HUES48 (cell line): ENCODE data around the gene UBE2D1.

Experiments
- H3K27ac ChIP-seq: one replicate; pipeline ENCODE4 v1.7.0; 2013; ENCODE audit warnings: low read depth, low read length, inconsistent platforms
- H3K27me3 ChIP-seq: 2 replicates; pipeline ENCODE4 v1.6.1; 2013; ENCODE audit warnings: mild to moderate bottlenecking, low read length; ENCODE audit not compliant: control insufficient read depth, insufficient read depth
- H3K36me3 ChIP-seq: 2 replicates; pipeline ENCODE4 v1.6.1; 2013; ENCODE audit warnings: low read length; ENCODE audit not compliant: control insufficient read depth, insufficient read depth
- H3K4me1 ChIP-seq: 2 replicates; pipeline ENCODE4 v1.6.1; 2013; ENCODE audit warnings: mild to moderate bottlenecking, low read length; ENCODE audit not compliant: control insufficient read depth, insufficient read depth
- H3K4me3 ChIP-seq: 2 replicates; pipeline ENCODE4 v1.5.1; 2013; ENCODE audit warnings: mild to moderate bottlenecking, low read depth, low read length
- H3K9ac ChIP-seq: 2 replicates; pipeline ENCODE4 v1.6.1; 2013; ENCODE audit warnings: mild to moderate bottlenecking, low read depth, low read length, moderate library complexity
- H3K9me3 ChIP-seq: 2 replicates; pipeline ENCODE4 v1.6.1; 2013; ENCODE audit warnings: low read length; ENCODE audit not compliant: control insufficient read depth, insufficient read depth

UBE2D1 gene

GRCh38 chr10:58358947-58359346 lies 24.1 kb downstream of the UBE2D1 start:
- Histone ChIP-seq H3K27me3 (no peaks in the 10 kb centered on the region), H3K27ac (no peak overlapping the region), H3K4me1 (peaks cover 8% of the 10 kb centered on the region)

GRCh38 chr10:58359541-58359940 lies 24.7 kb downstream of the UBE2D1 start:
- H3K36me3 ChIP-seq = peaks cover 11% of the 10 kb centered on the region
- H3K27me3 ChIP-seq = no peaks in the 10 kb centered on the region
- H3K4me1 ChIP-seq = peaks cover 8% of the 10 kb centered on the region
- no peak overlapping the region for H3K27ac ChIP-seq
- H3K4me3 ChIP-seq = no peak overlapping the region
- no peak overlapping the region for H3K9ac ChIP-seq
- no peaks in the 10 kb centered on the region for H3K9me3 ChIP-seq

More at GRCh38 chr10:58358947-58359346, 24.1 kb downstream of the UBE2D1 start:
- Histone ChIP-seq H3K9ac (no peak overlapping the region), H3K36me3 (peaks cover 8% of the 10 kb centered on the region), H3K4me3 (no peak overlapping the region), H3K9me3 (no peaks in the 10 kb centered on the region)

DNA sequence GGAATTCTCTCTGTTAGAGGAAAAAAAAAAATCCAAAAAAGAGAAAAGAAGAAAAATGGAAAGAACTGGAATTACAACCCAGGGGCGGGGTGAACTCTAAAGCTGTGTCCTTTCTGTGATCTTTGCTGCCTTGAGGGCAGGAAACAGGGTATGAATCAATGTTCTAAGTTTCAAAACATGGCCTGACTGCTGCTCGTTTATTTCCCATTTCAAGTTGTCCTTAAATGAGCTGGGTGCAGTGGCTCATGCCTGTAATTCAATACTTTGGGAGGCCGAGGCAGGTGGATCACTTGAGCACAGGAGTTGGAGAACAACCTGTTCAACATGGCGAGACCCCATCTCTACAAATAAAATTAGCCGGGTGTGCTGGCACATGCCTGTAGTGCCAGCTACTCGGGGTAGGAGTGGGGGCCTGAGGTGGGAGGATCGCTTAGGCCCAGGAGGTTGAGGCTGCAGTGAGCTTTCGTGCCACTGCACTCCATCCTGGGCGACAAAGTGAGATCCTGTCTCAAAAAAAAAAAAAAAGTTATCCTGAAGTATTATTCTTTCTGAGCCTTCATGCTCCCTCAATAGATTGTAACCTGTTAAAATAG lies 25.7 kb downstream of the UBE2D1 start:
- Histone ChIP-seq H3K27me3 (no peaks in the 10 kb centered on the region), H3K4me1 (peaks cover 8% of the 10 kb centered on the region), H3K36me3 (peaks cover 17% of the 10 kb centered on the region), H3K9ac (no peak overlapping the region), H3K4me3 (no peak overlapping the region), H3K27ac (no peak overlapping the region), H3K9me3 (no peaks in the 10 kb centered on the region)

DNA sequence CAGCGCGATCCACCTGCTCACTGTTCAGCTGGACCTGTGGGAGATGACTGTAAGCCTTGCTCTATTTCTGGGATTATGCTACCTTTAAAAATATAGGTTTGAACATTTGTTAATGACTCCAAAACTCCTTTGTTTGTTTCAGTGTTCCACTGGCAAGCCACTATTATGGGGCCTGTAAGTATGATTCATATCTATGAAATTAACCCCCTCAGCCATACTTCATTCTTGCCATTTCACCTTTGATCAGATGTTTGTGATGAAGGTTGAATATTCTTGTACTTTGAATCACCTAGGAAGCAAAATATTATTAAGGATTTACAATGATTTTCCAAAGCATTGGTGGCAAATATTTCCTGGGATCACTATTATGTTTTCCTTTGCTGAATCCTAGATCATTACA lies 26.5 kb downstream of the UBE2D1 start:
- H3K9ac ChIP-seq = no peak overlapping the region
- peaks cover 17% of the 10 kb centered on the region for H3K36me3 ChIP-seq
- no peak overlapping the region for H3K4me3 ChIP-seq
- no peaks in the 10 kb centered on the region for H3K27me3 ChIP-seq
- H3K27ac ChIP-seq = no peak overlapping the region
- H3K4me1 ChIP-seq = peaks cover 8% of the 10 kb centered on the region
- H3K9me3 ChIP-seq = no peaks in the 10 kb centered on the region

GRCh38 chr10:58362027-58362789 lies 27.4 kb downstream of the UBE2D1 start:
- no peaks in the 10 kb centered on the region for H3K27me3 ChIP-seq
- H3K27ac ChIP-seq = no peak overlapping the region

GRCh38 chr10:58367069-58367468 lies 32.3 kb downstream of the UBE2D1 start:
- no peaks in the 10 kb centered on the region for H3K27me3 ChIP-seq
- H3K9me3 ChIP-seq = no peaks in the 10 kb centered on the region
- H3K4me3 ChIP-seq = no peak overlapping the region
- no peak overlapping the region for H3K9ac ChIP-seq
- no peak overlapping the region for H3K27ac ChIP-seq
- H3K4me1 ChIP-seq = no peaks in the 10 kb centered on the region
- H3K36me3 ChIP-seq = peaks cover 10% of the 10 kb centered on the region

More at GRCh38 chr10:58362027-58362789, 27.4 kb downstream of the UBE2D1 start:
- Histone ChIP-seq H3K36me3 (peaks cover 17% of the 10 kb centered on the region), H3K4me3 (no peak overlapping the region), H3K9me3 (no peaks in the 10 kb centered on the region), H3K4me1 (peaks cover 8% of the 10 kb centered on the region), H3K9ac (no peak overlapping the region)

DNA sequence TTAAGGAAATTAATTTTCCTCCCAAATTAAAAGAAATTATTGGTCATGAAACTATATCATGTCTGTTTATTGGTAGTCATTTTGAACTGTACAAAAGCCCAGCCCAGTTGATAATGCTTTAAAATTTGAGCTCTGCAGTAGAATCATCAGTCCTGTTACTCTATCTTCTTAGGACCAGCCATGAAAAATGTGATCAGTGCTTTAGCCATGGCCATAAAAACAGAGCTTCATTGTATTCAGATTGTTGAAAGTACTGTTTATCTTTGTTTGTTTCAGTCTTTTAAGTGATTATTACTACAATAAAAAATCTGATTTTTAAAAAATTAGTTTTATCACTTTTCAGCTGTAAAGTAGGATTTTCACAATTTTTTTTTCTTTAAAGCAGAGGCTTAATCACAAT lies 36.7 kb downstream of the UBE2D1 start:
- no peaks in the 10 kb centered on the region for H3K4me1 ChIP-seq
- no peaks in the 10 kb centered on the region for H3K27me3 ChIP-seq
- no peak overlapping the region for H3K9ac ChIP-seq
- no peaks in the 10 kb centered on the region for H3K36me3 ChIP-seq
- no peak overlapping the region for H3K27ac ChIP-seq
- no peaks in the 10 kb centered on the region for H3K9me3 ChIP-seq
- H3K4me3 ChIP-seq = no peak overlapping the region

DNA sequence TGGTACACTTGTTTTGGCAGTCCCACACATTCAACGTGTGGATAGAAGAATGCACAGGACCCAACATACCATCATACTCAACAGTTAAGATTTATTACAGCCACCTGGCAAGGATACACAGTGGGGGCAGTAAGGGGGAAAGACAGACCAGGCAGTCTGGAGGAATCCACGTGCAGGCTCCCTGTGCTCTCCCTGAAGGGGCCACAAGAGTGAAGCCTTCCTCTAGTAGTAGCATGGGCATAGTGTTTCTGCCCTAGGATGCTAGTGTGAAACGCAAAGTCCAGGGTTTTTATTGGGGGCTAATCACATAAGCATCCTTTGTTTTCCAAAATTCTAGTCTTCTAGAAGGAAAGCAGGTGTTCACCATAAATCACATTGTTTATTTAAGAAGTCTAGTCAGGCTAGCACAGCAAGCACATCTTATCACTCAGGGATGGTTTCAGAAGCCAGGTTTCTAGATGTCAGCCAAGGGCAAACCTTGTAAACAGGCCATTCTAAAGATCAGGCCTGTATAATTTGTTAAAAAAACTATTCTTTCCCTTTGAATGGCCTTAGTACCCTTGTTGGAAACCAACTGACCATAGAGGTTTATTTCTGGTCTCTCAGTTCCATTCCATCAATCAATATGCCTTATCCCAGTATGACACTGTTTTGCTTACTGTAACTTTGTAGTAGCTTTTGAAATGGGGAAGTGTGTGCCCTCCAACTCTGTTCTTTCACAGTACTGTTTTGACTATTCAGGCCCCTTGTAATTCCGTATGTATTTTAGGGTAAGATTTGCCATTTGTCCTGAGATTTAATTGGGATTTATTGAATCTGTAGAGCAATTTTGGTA lies 38.0 kb downstream of the UBE2D1 start:
- Histone ChIP-seq H3K4me3 (no peak overlapping the region), H3K27ac (no peak overlapping the region), H3K36me3 (no peaks in the 10 kb centered on the region), H3K4me1 (no peaks in the 10 kb centered on the region), H3K9ac (no peak overlapping the region), H3K27me3 (no peaks in the 10 kb centered on the region), H3K9me3 (no peaks in the 10 kb centered on the region)

GRCh38 chr10:58373442-58373827 lies 38.6 kb downstream of the UBE2D1 start:
- Histone ChIP-seq H3K4me3 (no peak overlapping the region), H3K36me3 (no peaks in the 10 kb centered on the region), H3K27me3 (no peaks in the 10 kb centered on the region), H3K9ac (no peak overlapping the region), H3K27ac (no peak overlapping the region), H3K4me1 (no peaks in the 10 kb centered on the region), H3K9me3 (no peaks in the 10 kb centered on the region)

DNA sequence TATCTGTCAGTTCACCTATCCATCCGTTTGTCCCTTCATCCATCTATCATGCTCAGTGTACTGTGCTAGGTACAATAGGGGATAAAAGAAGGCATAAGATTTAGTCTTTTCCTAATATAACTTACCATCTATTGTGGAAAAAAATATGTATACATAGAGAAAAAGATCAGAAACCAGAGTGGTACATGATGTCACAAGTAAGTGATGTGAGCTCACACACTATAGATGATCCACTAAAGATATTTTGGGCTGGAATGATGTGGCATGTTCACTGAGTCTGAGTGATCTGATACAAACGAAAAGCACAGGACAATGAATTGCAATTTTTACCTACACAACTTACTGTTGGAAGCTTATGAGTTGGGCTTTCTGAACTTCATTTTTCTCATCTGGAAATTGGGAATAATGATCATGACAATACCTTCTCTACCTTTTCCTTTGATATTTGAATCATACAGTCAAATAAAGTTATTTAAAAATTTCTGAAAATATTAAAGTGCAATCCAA lies 47.7 kb downstream of the UBE2D1 start:
- H3K27ac ChIP-seq = no peak overlapping the region
- peaks cover 7% of the 10 kb centered on the region; the same call in 1 of the 2 replicates for H3K4me1 ChIP-seq
- no peaks in the 10 kb centered on the region for H3K27me3 ChIP-seq
- no peak overlapping the region for H3K9ac ChIP-seq
- no peaks in the 10 kb centered on the region for H3K9me3 ChIP-seq
- H3K4me3 ChIP-seq = no peak overlapping the region
- H3K36me3 ChIP-seq = peaks cover 12% of the 10 kb centered on the region
